ENCODE measurements around the gene MAP2K1.

Gene MAP2K1

DNA sequence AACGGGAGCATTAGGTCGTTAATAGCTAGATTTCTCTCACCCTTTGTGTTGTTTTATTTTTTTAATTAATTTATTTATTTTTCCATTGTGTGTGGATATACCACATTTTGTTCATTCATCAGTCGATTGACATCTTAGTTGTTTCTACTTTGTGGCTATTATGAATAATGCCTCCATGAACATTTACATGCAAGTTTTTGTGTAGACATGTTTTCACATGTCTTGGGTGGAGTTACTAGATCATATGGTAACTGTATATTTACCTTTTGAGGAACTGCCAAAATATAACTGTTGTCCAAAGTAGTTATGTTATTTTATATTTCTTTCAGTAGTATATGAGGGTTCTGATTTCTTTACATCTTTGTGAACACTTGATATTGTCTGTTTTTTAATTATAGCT, 137.2 kb downstream of the MAP2K1 start:
- Histone ChIP-seq H3K9ac (ENCODE audit: low read depth in 1 of 2, low read length in 2 of 2) (no peak overlapping the region), H3K27me3 (ENCODE audit: control insufficient read depth in 2 of 2, insufficient read depth in 2 of 2, low read length in 2 of 2) (no peaks in the 10 kb centered on the region), H3K36me3 (ENCODE audit: control insufficient read depth in 2 of 2, insufficient read depth in 2 of 2, low read length in 2 of 2) (peaks cover 3 to 5% of the 10 kb centered on the region in 2 donors), H3K27ac (ENCODE audit: low read depth in 2 of 2, low read length in 2 of 2) (no peak overlapping the region), H3K4me1 (ENCODE audit: control insufficient read depth in 2 of 2, insufficient read depth in 2 of 2, low read length in 2 of 2) (no peaks in the 10 kb centered on the region), H3K4me3 (ENCODE audit: low read length in 2 of 2) (no peak overlapping the region), H3K9me3 (ENCODE audit: control insufficient read depth in 2 of 2, low read length in 2 of 2) (no peaks in the 10 kb centered on the region)

DNA sequence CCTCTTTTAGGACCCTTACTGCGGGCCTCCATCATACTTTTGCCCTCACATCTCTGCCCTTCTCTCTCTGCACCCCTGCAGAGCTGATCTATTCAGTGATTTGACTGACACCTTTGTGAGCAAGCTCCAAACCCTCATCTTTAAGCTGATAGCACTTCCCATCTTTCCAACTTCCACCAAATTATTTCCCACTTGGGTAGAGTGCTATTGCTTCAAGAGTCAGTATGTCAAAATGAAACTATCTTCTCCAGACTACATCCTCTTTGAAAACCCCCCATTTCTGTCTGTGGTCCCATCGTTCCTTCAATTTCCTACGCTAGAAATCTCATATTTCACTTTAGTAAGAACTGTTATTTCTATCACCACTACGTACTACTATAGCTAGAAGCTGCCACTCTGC, 138.1 kb downstream of the MAP2K1 start:
- H3K4me1 ChIP-seq (ENCODE audit: control insufficient read depth in 2 of 2, insufficient read depth in 2 of 2, low read length in 2 of 2) = no peaks in the 10 kb centered on the region
- H3K27me3 ChIP-seq (ENCODE audit: control insufficient read depth in 2 of 2, insufficient read depth in 2 of 2, low read length in 2 of 2) = no peaks in the 10 kb centered on the region
- H3K36me3 ChIP-seq (ENCODE audit: control insufficient read depth in 2 of 2, insufficient read depth in 2 of 2, low read length in 2 of 2) = peaks cover 3 to 9% of the 10 kb centered on the region in 2 donors
- no peak overlapping the region for H3K9ac ChIP-seq (ENCODE audit: low read depth in 1 of 2, low read length in 2 of 2)
- H3K27ac ChIP-seq (ENCODE audit: low read depth in 2 of 2, low read length in 2 of 2) = no peak overlapping the region
- no peak overlapping the region for H3K4me3 ChIP-seq (ENCODE audit: low read length in 2 of 2)
- H3K9me3 ChIP-seq (ENCODE audit: control insufficient read depth in 2 of 2, low read length in 2 of 2) = no peaks in the 10 kb centered on the region

DNA sequence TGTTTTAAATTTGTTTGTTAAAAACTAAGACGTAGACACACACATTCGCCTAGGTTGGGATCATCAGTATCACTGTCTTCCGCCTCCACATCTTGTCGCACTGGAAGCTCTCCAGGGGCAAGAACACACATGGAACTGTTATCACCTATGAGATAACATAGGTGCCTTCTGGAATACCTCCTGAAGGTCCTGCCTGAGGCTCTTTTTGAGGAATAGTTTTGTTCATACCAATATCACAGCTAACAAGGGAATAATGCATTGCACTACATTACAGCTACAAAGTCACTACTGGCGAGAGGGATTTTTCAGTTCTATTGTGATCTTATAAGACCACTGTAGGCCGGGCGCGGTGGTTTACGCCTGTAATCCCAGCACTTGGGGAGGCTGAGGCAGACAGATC, 148.3 kb downstream of the MAP2K1 start:
- Histone ChIP-seq H3K4me3 (ENCODE audit: low read length in 2 of 2) (no peak overlapping the region), H3K4me1 (ENCODE audit: control insufficient read depth in 2 of 2, insufficient read depth in 2 of 2, low read length in 2 of 2) (no peaks in the 10 kb centered on the region), H3K27me3 (ENCODE audit: control insufficient read depth in 2 of 2, insufficient read depth in 2 of 2, low read length in 2 of 2) (no peaks in the 10 kb centered on the region)

More for the DNA sequence above, 148.3 kb downstream of the MAP2K1 start:
- Histone ChIP-seq H3K27ac (ENCODE audit: low read depth in 2 of 2, low read length in 2 of 2) (no peak overlapping the region), H3K9me3 (ENCODE audit: control insufficient read depth in 2 of 2, low read length in 2 of 2) (no peaks in the 10 kb centered on the region), H3K36me3 (ENCODE audit: control insufficient read depth in 2 of 2, insufficient read depth in 2 of 2, low read length in 2 of 2) (peaks cover 6 to 12% of the 10 kb centered on the region in 2 donors), H3K9ac (ENCODE audit: low read depth in 1 of 2, low read length in 2 of 2) (no peak overlapping the region)

All from mucosa of rectum (tissue), 2 donors.